Thoracic aorta (tissue), 2 donors: ENCODE results near the gene TNFRSF14. TPM values are rescaled to one million over a fixed set of nuclear protein-coding genes. Genes with fewer than 3 reads are reported as not detected.

Experiments used
- ATAC-seq: fragments of 150-250 bp; one replicate; pipeline ENCODE4 v1.8.0; 2017; ENCODE audit warnings: low read depth; ENCODE audit not compliant: insufficient number of reproducible peaks, low FRiP score
- DNase-seq: peaks from one replicate; pipeline ENCODE4 v3.0.0-alpha.2; 2020; ENCODE audit warnings: low spot score
- H3K27ac ChIP-seq, 2 donors: fragments of 200-600 bp; sonication (generic); 1 replicate in 1 of 2; 2 replicates in 1 of 2; pipeline ENCODE4 v1.5.1; 2016; ENCODE audit warnings: mild to moderate bottlenecking in 2 of 2, moderate library complexity in 2 of 2
- H3K27me3 ChIP-seq: fragments of 200-600 bp; sonication (generic); replicated peaks from 2 replicates; pipeline ENCODE4 v1.6.0; 2016; ENCODE audit warnings: mild to moderate bottlenecking; ENCODE audit not compliant: insufficient read depth
- H3K36me3 ChIP-seq: fragments of 200-600 bp; sonication (generic); one replicate; pipeline ENCODE4 v1.5.1; 2016
- H3K4me1 ChIP-seq, 2 donors: fragments of 200-600 bp; sonication (generic); 1 replicate in 1 of 2; 2 replicates in 1 of 2; pipeline versions ENCODE4 v1.5.1 to v1.6.0; 2016; ENCODE audit warnings: low read depth in 2 of 2, mild to moderate bottlenecking in 1 of 2; ENCODE audit not compliant: control insufficient read depth in 1 of 2
- H3K4me3 ChIP-seq: fragments of 200-600 bp; sonication (generic); 2 replicates; pipeline ENCODE4 v1.5.1; 2016; ENCODE audit warnings: mild to moderate bottlenecking
- H3K9me3 ChIP-seq: fragments of 200-600 bp; sonication (generic); 2 replicates; pipeline ENCODE4 v1.5.1; 2016
- total RNA-seq, 2 donors: library from RNA; depleted of rRNA; stranded (reverse); fragments of >200 nt; gene quantifications; one replicate each; pipeline versions ENCODE4 v1.1.0 to v1.2.3, GENCODE V29; 2016
- TF ChIP-seq, protein P1 (sequence below): fragments of 200-600 bp; sonication (generic); IDR thresholded peaks from one replicate; pipeline ENCODE4 v1.5.1; 2019; ENCODE audit warnings: antibody characterized with exemption

TNFRSF14 gene
- total RNA-seq, 2 donors from 2014 or later, result 29.6 to 55.6 TPM

DNA sequence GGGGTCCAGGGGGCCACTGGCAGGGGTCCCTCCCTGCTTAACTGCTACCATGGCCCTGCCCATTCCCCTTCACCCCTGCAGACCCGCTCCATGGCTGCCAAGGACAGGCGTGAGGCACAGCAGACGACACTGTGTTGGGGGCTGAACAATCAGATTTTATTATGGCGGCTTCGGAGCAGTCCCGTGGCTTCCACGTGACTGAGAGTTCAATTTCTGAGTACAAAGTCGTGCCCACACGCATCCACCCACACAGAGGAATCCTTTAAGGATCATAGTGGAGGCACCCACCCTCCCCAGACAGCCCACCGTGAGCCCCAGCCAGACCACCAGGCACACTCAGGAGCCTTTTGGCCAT is 27.6 kb upstream of the TNFRSF14 start:
- Histone ChIP-seq H3K36me3 (no peaks in the 10 kb centered on the region), H3K4me1 (peaks cover 52 to 79% of the 10 kb centered on the region in 2 donors), H3K27me3 (no peaks in the 10 kb centered on the region), H3K27ac (peak overlapping the region in 1 of 2 donors; percentile 56), H3K4me3 (peak overlapping the region; percentile 68), H3K9me3 (no peaks in the 10 kb centered on the region)
- ATAC-seq (no peak), DNase-seq (no peak)
- TF ChIP-seq, protein P1, sequence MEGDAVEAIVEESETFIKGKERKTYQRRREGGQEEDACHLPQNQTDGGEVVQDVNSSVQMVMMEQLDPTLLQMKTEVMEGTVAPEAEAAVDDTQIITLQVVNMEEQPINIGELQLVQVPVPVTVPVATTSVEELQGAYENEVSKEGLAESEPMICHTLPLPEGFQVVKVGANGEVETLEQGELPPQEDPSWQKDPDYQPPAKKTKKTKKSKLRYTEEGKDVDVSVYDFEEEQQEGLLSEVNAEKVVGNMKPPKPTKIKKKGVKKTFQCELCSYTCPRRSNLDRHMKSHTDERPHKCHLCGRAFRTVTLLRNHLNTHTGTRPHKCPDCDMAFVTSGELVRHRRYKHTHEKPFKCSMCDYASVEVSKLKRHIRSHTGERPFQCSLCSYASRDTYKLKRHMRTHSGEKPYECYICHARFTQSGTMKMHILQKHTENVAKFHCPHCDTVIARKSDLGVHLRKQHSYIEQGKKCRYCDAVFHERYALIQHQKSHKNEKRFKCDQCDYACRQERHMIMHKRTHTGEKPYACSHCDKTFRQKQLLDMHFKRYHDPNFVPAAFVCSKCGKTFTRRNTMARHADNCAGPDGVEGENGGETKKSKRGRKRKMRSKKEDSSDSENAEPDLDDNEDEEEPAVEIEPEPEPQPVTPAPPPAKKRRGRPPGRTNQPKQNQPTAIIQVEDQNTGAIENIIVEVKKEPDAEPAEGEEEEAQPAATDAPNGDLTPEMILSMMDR, result no peak

DNA sequence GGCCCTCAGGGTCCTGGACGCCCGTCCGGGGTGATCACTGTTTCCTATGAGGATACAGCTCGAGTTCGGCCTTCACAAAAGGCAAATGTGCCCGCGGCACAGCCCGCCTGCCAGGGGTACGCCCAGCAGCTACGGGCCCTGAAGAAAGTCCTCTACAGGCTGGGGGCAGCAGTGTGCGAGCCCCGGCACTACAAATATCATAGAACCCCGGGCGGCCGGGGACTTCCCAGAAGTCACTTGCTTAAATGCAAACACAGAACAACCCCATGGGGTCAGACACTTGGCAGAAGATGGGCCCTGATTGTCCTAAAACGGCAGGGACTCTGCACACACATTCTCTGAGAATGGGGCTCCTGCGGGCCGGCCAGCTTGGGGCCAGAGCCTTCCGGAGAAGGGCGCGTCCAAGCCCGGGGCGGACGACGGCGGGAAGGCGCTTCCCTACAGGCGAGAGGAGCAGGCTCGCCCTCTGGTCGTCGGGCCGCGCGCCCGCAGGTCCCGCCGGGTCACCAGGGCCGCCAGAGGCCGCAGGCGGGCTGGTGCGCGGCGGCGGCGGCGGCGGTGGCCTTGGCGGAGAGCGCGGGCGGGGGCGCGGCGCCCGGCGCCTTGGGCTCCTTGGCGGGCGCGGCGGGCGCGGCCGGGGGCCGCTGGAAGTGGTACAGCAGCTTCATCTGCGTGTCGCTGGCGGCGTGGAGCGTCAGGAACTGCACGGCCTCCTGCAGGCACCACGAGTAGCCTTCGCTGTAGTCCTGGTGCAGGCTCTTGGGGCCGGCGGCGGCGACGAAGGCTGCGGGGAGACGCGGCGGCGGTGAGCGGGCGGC is 27.0 kb upstream of the TNFRSF14 start:
- ATAC-seq (no peak), DNase-seq (no peak)
- Histone ChIP-seq H3K27ac (peak overlapping the region in 1 of 2 donors; percentile 56), H3K36me3 (no peaks in the 10 kb centered on the region), H3K4me3 (peak overlapping the region; percentile 68), H3K27me3 (no peaks in the 10 kb centered on the region), H3K9me3 (no peaks in the 10 kb centered on the region), H3K4me1 (peaks cover 52 to 73% of the 10 kb centered on the region in 2 donors)
- TF ChIP-seq, protein P1, result no peak

DNA sequence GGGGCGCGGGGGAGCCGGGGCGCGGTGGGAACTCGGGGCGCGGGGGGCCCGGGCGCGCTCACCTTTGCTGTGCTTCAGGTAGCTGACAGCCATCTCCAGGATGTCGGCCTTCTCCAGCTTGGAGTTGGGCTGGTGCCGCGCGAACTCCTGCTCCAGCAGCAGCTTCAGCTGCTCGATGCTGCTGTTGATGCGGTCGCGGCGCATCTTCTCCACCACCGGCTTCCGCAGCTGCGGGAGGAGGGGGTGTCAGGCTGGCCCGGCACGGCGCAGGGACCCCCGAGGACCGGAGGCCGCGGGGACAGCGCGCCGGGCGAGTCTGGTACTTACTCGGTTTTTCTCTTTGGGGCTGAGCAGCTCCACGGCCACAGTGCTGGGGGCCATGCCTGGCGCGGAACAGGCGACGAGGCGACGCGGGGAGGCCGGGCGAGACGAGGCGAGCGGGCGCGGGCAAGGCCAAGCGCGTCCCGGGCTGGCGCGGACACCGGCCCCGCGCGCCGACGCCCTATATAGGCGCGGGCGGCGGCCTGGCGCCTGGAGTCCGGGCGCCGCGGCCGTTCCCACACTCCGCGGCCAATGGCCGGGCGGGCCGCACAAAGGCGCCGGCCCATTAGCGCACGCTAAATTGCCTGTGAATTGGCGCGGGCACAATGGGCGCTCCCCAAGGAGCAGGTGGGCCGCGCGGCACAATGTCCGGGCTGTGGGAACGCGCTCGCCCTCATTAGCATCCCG is 26.2 kb upstream of the TNFRSF14 start, which contains the start of gene HES5:
Gene HES5, minus strand, starts transcription at position 480 of the 729 bp plus-strand sequence. Its CDS starts 99 bp downstream, at position 381.
- Histone ChIP-seq H3K4me3 (peak within 1 kb of the TSS; percentile 68), H3K9me3 (no peaks in the 10 kb centered on the region), H3K27me3 (no peaks in the 10 kb centered on the region), H3K4me1 (peaks cover 46 to 65% of the 10 kb centered on the region in 2 donors), H3K27ac (peak within 1 kb of the TSS in 1 of 2 donors; percentile 56), H3K36me3 (no peaks in the 10 kb centered on the region)
- DNase-seq, result no peak
- TF ChIP-seq, protein P1, result no peak
- ATAC-seq, result no peak

DNA sequence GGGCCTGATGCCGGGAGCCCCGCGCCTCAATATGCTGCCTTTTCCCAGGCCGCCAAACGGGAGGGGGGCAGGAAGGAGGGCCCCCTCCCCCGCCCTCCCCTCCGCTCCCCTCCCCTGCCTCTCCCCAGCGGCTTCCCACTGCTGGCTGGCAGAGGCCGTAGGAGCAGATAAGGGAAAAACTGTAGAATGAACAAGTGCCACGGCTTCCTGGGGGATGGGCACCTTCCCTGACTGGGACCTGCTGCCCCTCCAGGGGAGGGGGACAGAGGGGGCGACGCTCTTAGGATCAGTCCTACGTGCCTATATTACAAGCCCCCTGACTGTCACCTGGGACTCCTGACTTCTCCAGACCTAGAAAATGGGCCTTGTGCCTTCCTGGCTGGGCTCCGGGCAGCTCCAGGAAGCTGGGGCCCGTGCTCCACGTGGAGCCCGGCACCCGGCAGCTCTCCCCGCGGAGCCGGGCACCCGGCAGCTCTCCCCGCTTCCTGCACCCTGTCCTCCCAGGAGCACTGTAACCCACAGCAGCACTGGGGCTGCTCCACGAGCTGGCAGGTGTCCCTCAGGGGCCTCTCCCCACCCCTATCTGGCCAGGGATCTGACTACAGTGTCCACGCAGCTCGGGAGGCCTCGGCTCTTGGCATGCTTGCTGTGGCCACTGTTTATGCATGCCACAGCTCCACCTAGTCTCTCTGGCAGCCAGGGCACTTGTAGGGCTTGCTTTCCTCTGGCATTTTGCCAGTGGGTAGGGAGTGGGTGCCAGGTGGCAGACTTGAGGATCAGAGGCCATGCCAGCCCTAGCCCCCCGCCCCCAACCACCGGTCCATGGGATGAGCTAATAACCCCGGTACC is 25.4 kb upstream of the TNFRSF14 start:
- peak overlapping the region; percentile 68 for H3K4me3 ChIP-seq
- H3K4me1 ChIP-seq, result peaks cover 40 to 58% of the 10 kb centered on the region in 2 donors
- H3K9me3 ChIP-seq, result no peaks in the 10 kb centered on the region
- peak overlapping the region in 1 of 2 donors; percentile 8 for H3K27ac ChIP-seq
- TF ChIP-seq, protein P1, result no peak
- no peak for DNase-seq
- ATAC-seq, result no peak
- H3K27me3 ChIP-seq, result no peaks in the 10 kb centered on the region
- H3K36me3 ChIP-seq, result no peaks in the 10 kb centered on the region
